PC-9 (cell line): ENCODE measurements around the gene HSD3B7. TPM values are rescaled to one million over a fixed set of nuclear protein-coding genes. Genes with fewer than 3 reads are reported as not detected.

Experiments used
- BruUV-seq: library from RNA; stranded (reverse); fragments of 400-500 nt; replicated peaks from 2 replicates; lab custom pipeline; 2021; lab: Mats Ljungman, UMichigan
- CTCF ChIA-PET: fragments of 300-600 bp; sonication (Branson Sonifier 250); formaldehyde crosslinking; loops from one replicate; lab custom pipeline; 2022; ENCODE audit warnings: antibody characterized with exemption; lab: Charles Lee
- POLR2A ChIA-PET: fragments of 300-600 bp; sonication (Branson Sonifier 250); formaldehyde crosslinking; loops from one replicate; lab custom pipeline; 2022; ENCODE audit warnings: antibody characterized with exemption; ENCODE audit not compliant: unreplicated experiment; lab: Charles Lee
- DNase-seq, 2 experiments: peaks; one replicate each; pipeline versions ENCODE4 v3.0.0 to v3.0.0-alpha.2; 2015 to 2022; ENCODE audit warnings: mixed read lengths in 1 of 2
- H2AFZ ChIP-seq: fragments of 200-600 bp; sonication (generic); 2 replicates; pipeline ENCODE4 v1.8.1; 2017; ENCODE audit warnings: antibody characterized with exemption
- H3F3A ChIP-seq: fragments of 200-600 bp; sonication (generic); 2 replicates; pipeline ENCODE4 v1.8.1; 2017; ENCODE audit warnings: antibody characterized with exemption, mild to moderate bottlenecking, low read depth; ENCODE audit not compliant: insufficient read depth
- H3K27ac ChIP-seq: fragments of 200-600 bp; sonication (generic); 2 replicates; pipeline ENCODE4 v1.6.1; 2016; ENCODE audit warnings: mixed run types
- H3K27me3 ChIP-seq: fragments of 200-600 bp; sonication (generic); 2 replicates; pipeline ENCODE4 v1.6.1; 2016; ENCODE audit warnings: low read depth, mixed run types; ENCODE audit not compliant: insufficient read depth
- H3K36me3 ChIP-seq: fragments of 200-600 bp; sonication (generic); 2 replicates; pipeline ENCODE4 v1.6.1; 2016; ENCODE audit warnings: low read depth, mixed run types
- H3K4me1 ChIP-seq: fragments of 200-600 bp; sonication (generic); replicated peaks from 2 replicates; pipeline ENCODE4 v1.6.1; 2016; ENCODE audit warnings: mixed run types; ENCODE audit not compliant: insufficient read depth
- H3K4me2 ChIP-seq: fragments of 200-600 bp; sonication (generic); 2 replicates; pipeline ENCODE4 v1.6.1; 2017; ENCODE audit warnings: mixed run types
- H3K4me3 ChIP-seq: fragments of 200-600 bp; sonication (generic); 2 replicates; pipeline ENCODE4 v1.6.1; 2016; ENCODE audit warnings: mixed run types
- H3K79me2 ChIP-seq: fragments of 200-600 bp; sonication (generic); 2 replicates; pipeline ENCODE4 v1.6.1; 2017; ENCODE audit warnings: low read depth, mixed run types
- H3K9me2 ChIP-seq: fragments of 200-600 bp; sonication (generic); 2 replicates; pipeline ENCODE4 v1.8.1; 2017; ENCODE audit warnings: mild to moderate bottlenecking; ENCODE audit not compliant: insufficient read depth
- H3K9me3 ChIP-seq: fragments of 200-600 bp; sonication (generic); 2 replicates; pipeline ENCODE4 v1.8.1; 2016; ENCODE audit warnings: low read depth; ENCODE audit not compliant: insufficient read depth
- H4K20me1 ChIP-seq: fragments of 200-600 bp; sonication (generic); 2 replicates; pipeline ENCODE4 v1.8.1; 2017; ENCODE audit not compliant: insufficient read depth
- CTCF ChIP-seq: fragments of 200-600 bp; sonication (generic); conservative IDR thresholded peaks from 2 replicates; pipeline ENCODE4 v1.6.1; 2017; ENCODE audit warnings: mixed run types, antibody characterized with exemption, mild to moderate bottlenecking, moderate library complexity
- EZH2 ChIP-seq: fragments of 200-600 bp; sonication (generic); IDR thresholded peaks from 2 replicates; pipeline ENCODE4 v1.8.0; 2017; ENCODE audit warnings: antibody characterized with exemption, low read depth
- intact Hi-C: fragments of 100-400 bp; cut with micrococcal nuclease; formaldehyde crosslinking; loops from one replicate; pipeline ENCODE4 v1.10.0; 2022; ENCODE audit not compliant: unreplicated experiment
- total RNA-seq: library from RNA; stranded (reverse); gene quantifications from 2 replicates; pipeline ENCODE4 v1.2.3, GENCODE V29; 2021

Gene HSD3B7
- total RNA-seq, 1 experiment from 2014 or later, result 34.8 TPM

- peaks cover 18% of the 10 kb centered on the region for H3K4me1 ChIP-seq
- H3K4me2 ChIP-seq, result no peak overlapping the region
- peaks cover 8% of the 10 kb centered on the region; the same call in 1 of the 2 replicates for H4K20me1 ChIP-seq
- H2AFZ ChIP-seq, result no peak overlapping the region
- H3K36me3 ChIP-seq, result peaks cover 12% of the 10 kb centered on the region
- intact Hi-C loops, result loop anchor here (10.0 kb wide), 2 partner anchors 500 to 910 kb away; partner anchors contain the start of gene ARMC5
- no peak overlapping the region for H3K27ac ChIP-seq
- H3F3A ChIP-seq, result peaks cover 56% of the 10 kb centered on the region
- no TSS peak for BruUV-seq
- no peak for TF ChIP-seq CTCF
- no peak for TF ChIP-seq EZH2
- H3K9me3 ChIP-seq, result no peaks in the 10 kb centered on the region
- no peaks in the 10 kb centered on the region for H3K9me2 ChIP-seq
- H3K4me3 ChIP-seq, result no peak overlapping the region
- peak in 1 of 2 experiments; percentile 30 for DNase-seq
- no peaks in the 10 kb centered on the region for H3K27me3 ChIP-seq
- ChIA-PET POLR2A (no interaction called here), CTCF (no interaction called here)
- H3K79me2 ChIP-seq, result peaks cover 17% of the 10 kb centered on the region
Observed at GRCh38 chr16:30954993-30955392, 30.0 kb upstream of the HSD3B7 start.

- ChIA-PET CTCF (no interaction called here), POLR2A (no interaction called here)
- Histone ChIP-seq H4K20me1 (peaks cover 16% of the 10 kb centered on the region; the same call in 1 of the 2 replicates), H3K9me3 (no peaks in the 10 kb centered on the region), H3K4me2 (peak overlapping the region; percentile 91), H3K27me3 (no peaks in the 10 kb centered on the region), H3K79me2 (peaks cover 22% of the 10 kb centered on the region), H3K36me3 (peaks cover 29% of the 10 kb centered on the region), H3K4me3 (peak overlapping the region; percentile 97), H2AFZ (peak overlapping the region; percentile 100), H3K9me2 (no peaks in the 10 kb centered on the region), H3K4me1 (peaks cover 9% of the 10 kb centered on the region), H3F3A (peaks cover 48% of the 10 kb centered on the region), H3K27ac (peak overlapping the region; percentile 82)
- TF ChIP-seq EZH2 (no peak), CTCF (peak; percentile 23)
- peak; percentile 84 to 90 for DNase-seq
- BruUV-seq, result TSS peak; percentile 88
- intact Hi-C loops, result loop anchor here (1.0 to 10.0 kb wide), 3 partner anchors 34 to 908 kb away; partner anchors contain the start of genes ARMC5 and FBXL19
Observed at GRCh38 chr16:30956601-30957455, 28.2 kb upstream of the HSD3B7 start.

- peaks cover 9% of the 10 kb centered on the region for H3K4me1 ChIP-seq
- peak within 1 kb of the TSS; percentile 97 for H3K4me3 ChIP-seq
- peak within 1 kb of the TSS; percentile 94 for H3K4me2 ChIP-seq
- H2AFZ ChIP-seq, result peak within 1 kb of the TSS; percentile 100
- ChIA-PET POLR2A (no interaction called here), CTCF (interaction anchor here (0.6 to 0.7 kb wide), 3 partner anchors 9 to 299 kb away, joined by 3 to 6 read pairs (median 6); partner anchors contain the start of gene FBRS)
- H3K79me2 ChIP-seq, result peaks cover 22% of the 10 kb centered on the region
- peaks cover 16% of the 10 kb centered on the region; the same call in 1 of the 2 replicates for H4K20me1 ChIP-seq
- H3K9me2 ChIP-seq, result no peaks in the 10 kb centered on the region
- intact Hi-C loops, result loop anchor here (1.0 to 10.0 kb wide), 3 partner anchors 34 to 907 kb away; partner anchors contain the start of genes ARMC5 and FBXL19
- no peak for TF ChIP-seq CTCF
- no peak for TF ChIP-seq EZH2
- BruUV-seq, result no TSS peak
- DNase-seq, result peak; percentile 86 to 96
- H3K27me3 ChIP-seq, result no peaks in the 10 kb centered on the region
- H3K9me3 ChIP-seq, result no peaks in the 10 kb centered on the region
- H3F3A ChIP-seq, result peaks cover 41% of the 10 kb centered on the region
- peak within 1 kb of the TSS; percentile 82 for H3K27ac ChIP-seq
- peaks cover 32% of the 10 kb centered on the region for H3K36me3 ChIP-seq
Observed at GRCh38 chr16:30957456-30958174, 27.4 kb upstream of the HSD3B7 start, which contains the start of gene SETD1A. Gene SETD1A, plus strand, starts transcription at chr16:30957754. Its CDS starts 978 bp downstream, at chr16:30958732.
